Transverse colon (tissue), 4 donors: ENCODE measurements around the gene ESRRG. TPM values are rescaled to one million over a fixed set of nuclear protein-coding genes. Genes with fewer than 3 reads are reported as not detected.

Experiments used
- DNase-seq: peaks from one replicate; pipeline ENCODE4 v3.0.0-alpha.2; 2019
- H3K27ac ChIP-seq, 4 donors: fragments of 200-600 bp; sonication (generic); 2 replicates each; pipeline ENCODE4 v1.5.1; 2016 to 2018; ENCODE audit warnings: inconsistent platforms in 4 of 4
- H3K27me3 ChIP-seq: fragments of 200-600 bp; sonication (generic); 2 replicates; pipeline ENCODE4 v1.5.1; 2017; ENCODE audit warnings: inconsistent platforms
- H3K36me3 ChIP-seq, 4 donors: fragments of 200-600 bp; sonication (generic); 2 replicates each; pipeline ENCODE4 v1.5.1; 2017 to 2019; ENCODE audit warnings: inconsistent platforms in 4 of 4
- H3K4me1 ChIP-seq, 4 donors: fragments of 200-600 bp; sonication (generic); 2 replicates each; pipeline ENCODE4 v1.5.1; 2017 to 2020; ENCODE audit warnings: inconsistent platforms in 4 of 4
- H3K4me3 ChIP-seq, 4 donors: fragments of 200-600 bp; sonication (generic); 1 replicate in 1 of 4; 2 replicates in 3 of 4; pipeline versions ENCODE4 v1.5.1 to v1.6.1; 2017 to 2019; ENCODE audit warnings: inconsistent platforms in 4 of 4
- H3K9me3 ChIP-seq, 2 donors: fragments of 200-600 bp; sonication (generic); 2 replicates each; pipeline ENCODE4 v1.5.1; 2017 to 2019; ENCODE audit warnings: inconsistent platforms in 2 of 2
- EP300 ChIP-seq: sonication (generic); formaldehyde crosslinking; IDR thresholded peaks from one replicate; pipeline ENCODE4 v1.6.1; 2017; ENCODE audit warnings: antibody characterized with exemption, low read depth
- POLR2A ChIP-seq: fragments of 450-650 bp; IDR thresholded peaks from one replicate; pipeline ENCODE4 v1.6.1; 2016; ENCODE audit warnings: antibody characterized with exemption, mild to moderate bottlenecking, moderate library complexity
- POLR2AphosphoS5 ChIP-seq, 3 donors: sonication (generic); formaldehyde crosslinking; IDR thresholded peaks; one replicate each; pipeline ENCODE4 v1.6.1; 2016; ENCODE audit warnings: antibody characterized with exemption in 3 of 3
- WGBS, 2 donors: methylation state at CpG; one replicate each; pipeline ENCODE4 v1.1.5; 2018; ENCODE audit warnings: low coverage in 1 of 2; 5-methylcytosine and 5-hydroxymethylcytosine counted together
- in situ Hi-C, 4 donors: fragments of 200-750 bp; cut with MboI; loops; one replicate each; pipeline versions ENCODE4 v1.15.0 to v1.15.1; 2017; ENCODE audit warnings: low sequenced_read_pairs in 3 of 4, low pct_ligation_motif_present in 1 of 4, low pct_unique_long_range_greater_than_20kb in 1 of 4
- intact Hi-C: fragments of 100-400 bp; cut with DNase I; formaldehyde crosslinking; loops from one replicate; pipeline ENCODE4 v1.15.1; 2023; ENCODE audit warnings: low total_unique reads
- total RNA-seq, 4 donors: library from RNA; depleted of rRNA; stranded (reverse); fragments of >200 nt; gene quantifications; one replicate each; pipeline ENCODE4 v1.1.0, GENCODE V29; 2016
- TF ChIP-seq, protein P1 (sequence below), 5 experiments: fragments of 200-600 bp in 3 of 5; fragments of 450-650 bp in 2 of 5; sonication (generic) in 3 of 5; IDR thresholded peaks; 1 replicate in 2 of 5; 2 replicates in 3 of 5; pipeline ENCODE4 v1.5.1; 2016 to 2017; ENCODE audit warnings: antibody characterized with exemption in 5 of 5, inconsistent platforms in 3 of 5, mild to moderate bottlenecking in 2 of 5, moderate library complexity in 1 of 5

The ESRRG gene
- total RNA-seq, 4 donors from 2014 or later: 0.20 to 1.5 (median 0.50) TPM

- no peak for DNase-seq
- Histone ChIP-seq H3K4me3 (no peak overlapping the region), H3K27me3 (no peaks in the 10 kb centered on the region), H3K9me3 (no peaks in the 10 kb centered on the region), H3K27ac (no peak overlapping the region), H3K4me1 (no peaks in the 10 kb centered on the region), H3K36me3 (no peaks in the 10 kb centered on the region)
- intact Hi-C loops (no loop called here), in situ Hi-C loops (no loop called here)
- 85 to 87% methylated on average over 2 of the region's 2 CpGs for WGBS, 2 donors
- no peak for TF ChIP-seq POLR2A
- TF ChIP-seq, protein P1, sequence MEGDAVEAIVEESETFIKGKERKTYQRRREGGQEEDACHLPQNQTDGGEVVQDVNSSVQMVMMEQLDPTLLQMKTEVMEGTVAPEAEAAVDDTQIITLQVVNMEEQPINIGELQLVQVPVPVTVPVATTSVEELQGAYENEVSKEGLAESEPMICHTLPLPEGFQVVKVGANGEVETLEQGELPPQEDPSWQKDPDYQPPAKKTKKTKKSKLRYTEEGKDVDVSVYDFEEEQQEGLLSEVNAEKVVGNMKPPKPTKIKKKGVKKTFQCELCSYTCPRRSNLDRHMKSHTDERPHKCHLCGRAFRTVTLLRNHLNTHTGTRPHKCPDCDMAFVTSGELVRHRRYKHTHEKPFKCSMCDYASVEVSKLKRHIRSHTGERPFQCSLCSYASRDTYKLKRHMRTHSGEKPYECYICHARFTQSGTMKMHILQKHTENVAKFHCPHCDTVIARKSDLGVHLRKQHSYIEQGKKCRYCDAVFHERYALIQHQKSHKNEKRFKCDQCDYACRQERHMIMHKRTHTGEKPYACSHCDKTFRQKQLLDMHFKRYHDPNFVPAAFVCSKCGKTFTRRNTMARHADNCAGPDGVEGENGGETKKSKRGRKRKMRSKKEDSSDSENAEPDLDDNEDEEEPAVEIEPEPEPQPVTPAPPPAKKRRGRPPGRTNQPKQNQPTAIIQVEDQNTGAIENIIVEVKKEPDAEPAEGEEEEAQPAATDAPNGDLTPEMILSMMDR (IDR thresholded peaks at IDR 0.05): no peak
- no peak for TF ChIP-seq POLR2AphosphoS5 (IDR thresholded peaks at IDR 0.05)
Observed at GRCh38 chr1:216641669-216642460, 81.4 kb downstream of the ESRRG start.

GRCh38 chr1:216640100-216640499 is 83.1 kb downstream of the ESRRG start:
- TF ChIP-seq POLR2AphosphoS5 (IDR thresholded peaks at IDR 0.05): no peak
- TF ChIP-seq EP300: no peak
- TF ChIP-seq POLR2A: no peak
- TF ChIP-seq, protein P1 (IDR thresholded peaks at IDR 0.05): no peak
- H3K27ac ChIP-seq: no peak overlapping the region
- no peaks in the 10 kb centered on the region for H3K36me3 ChIP-seq
- no peaks in the 10 kb centered on the region for H3K4me1 ChIP-seq
- intact Hi-C loops (no loop called here), in situ Hi-C loops (no loop called here)
- no peak overlapping the region for H3K4me3 ChIP-seq
- no peaks in the 10 kb centered on the region for H3K27me3 ChIP-seq
- WGBS, 2 donors: 98% methylated on average over 3 of the region's 3 CpGs; no CpG with 5 or more reads in 1 of the 2 donors
- no peaks in the 10 kb centered on the region for H3K9me3 ChIP-seq
- DNase-seq: no peak

DNA sequence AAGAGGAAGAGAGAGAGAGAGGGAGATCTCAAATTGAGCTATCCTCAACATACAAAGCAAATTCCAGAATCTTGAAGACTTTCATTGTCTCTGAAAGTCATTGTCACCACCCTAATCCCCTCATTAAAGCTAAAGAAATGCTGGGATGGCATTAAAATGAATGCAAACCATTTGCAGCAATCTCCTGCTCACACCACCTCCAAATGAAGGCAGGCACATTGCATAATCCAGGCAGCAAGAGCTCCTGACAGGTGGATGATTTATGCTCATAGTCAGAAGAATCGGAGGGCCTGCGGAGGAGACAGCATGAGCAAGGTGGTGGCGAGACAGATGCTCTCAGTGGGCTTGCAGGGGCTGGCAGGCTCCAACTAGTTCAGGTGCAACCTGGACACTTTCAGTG is 90.2 kb downstream of the ESRRG start:
- no peak overlapping the region for H3K27ac ChIP-seq
- TF ChIP-seq POLR2AphosphoS5 (IDR thresholded peaks at IDR 0.05) (no peak), EP300 (no peak), POLR2A (no peak)
- in situ Hi-C loops: no loop called here
- no peaks in the 10 kb centered on the region for H3K36me3 ChIP-seq
- no peaks in the 10 kb centered on the region for H3K9me3 ChIP-seq
- H3K4me3 ChIP-seq: no peak overlapping the region
- intact Hi-C loops: no loop called here
- H3K4me1 ChIP-seq: no peaks in the 10 kb centered on the region
- DNase-seq: no peak
- WGBS, 2 donors: 73% methylated on average over 3 of the region's 3 CpGs; no CpG with 5 or more reads in 1 of the 2 donors
- H3K27me3 ChIP-seq: no peaks in the 10 kb centered on the region

GRCh38 chr1:216630532-216630931 is 92.7 kb downstream of the ESRRG start:
- no peaks in the 10 kb centered on the region for H3K9me3 ChIP-seq
- H3K4me3 ChIP-seq: no peak overlapping the region
- H3K36me3 ChIP-seq: no peaks in the 10 kb centered on the region
- TF ChIP-seq POLR2AphosphoS5 (IDR thresholded peaks at IDR 0.05): no peak
- TF ChIP-seq, protein P1 (IDR thresholded peaks at IDR 0.05): no peak
- no peak for TF ChIP-seq POLR2A
- no peak for TF ChIP-seq EP300
- H3K27me3 ChIP-seq: no peaks in the 10 kb centered on the region
- 53 to 61% methylated on average over 2 of the region's 2 CpGs for WGBS, 2 donors
- in situ Hi-C loops: no loop called here
- no peaks in the 10 kb centered on the region for H3K4me1 ChIP-seq
- no peak overlapping the region for H3K27ac ChIP-seq
- no peak for DNase-seq
- intact Hi-C loops: no loop called here
